GM21825 (cell line): ENCODE results near the gene NUP37.
"Not testable (repeated sequence)": the region's sequence is repeated elsewhere in the genome, so short reads cannot be mapped to it uniquely, and the experiment has no call there.

ENCODE experiments used
- ATAC-seq: cut with Tn5 transposase; IDR thresholded peaks from one replicate; pipeline ENCODE4 v1.9.1; 2021; ENCODE audit warnings: mild to moderate bottlenecking, moderate library complexity; ENCODE audit not compliant: unreplicated experiment

The NUP37 gene

DNA sequence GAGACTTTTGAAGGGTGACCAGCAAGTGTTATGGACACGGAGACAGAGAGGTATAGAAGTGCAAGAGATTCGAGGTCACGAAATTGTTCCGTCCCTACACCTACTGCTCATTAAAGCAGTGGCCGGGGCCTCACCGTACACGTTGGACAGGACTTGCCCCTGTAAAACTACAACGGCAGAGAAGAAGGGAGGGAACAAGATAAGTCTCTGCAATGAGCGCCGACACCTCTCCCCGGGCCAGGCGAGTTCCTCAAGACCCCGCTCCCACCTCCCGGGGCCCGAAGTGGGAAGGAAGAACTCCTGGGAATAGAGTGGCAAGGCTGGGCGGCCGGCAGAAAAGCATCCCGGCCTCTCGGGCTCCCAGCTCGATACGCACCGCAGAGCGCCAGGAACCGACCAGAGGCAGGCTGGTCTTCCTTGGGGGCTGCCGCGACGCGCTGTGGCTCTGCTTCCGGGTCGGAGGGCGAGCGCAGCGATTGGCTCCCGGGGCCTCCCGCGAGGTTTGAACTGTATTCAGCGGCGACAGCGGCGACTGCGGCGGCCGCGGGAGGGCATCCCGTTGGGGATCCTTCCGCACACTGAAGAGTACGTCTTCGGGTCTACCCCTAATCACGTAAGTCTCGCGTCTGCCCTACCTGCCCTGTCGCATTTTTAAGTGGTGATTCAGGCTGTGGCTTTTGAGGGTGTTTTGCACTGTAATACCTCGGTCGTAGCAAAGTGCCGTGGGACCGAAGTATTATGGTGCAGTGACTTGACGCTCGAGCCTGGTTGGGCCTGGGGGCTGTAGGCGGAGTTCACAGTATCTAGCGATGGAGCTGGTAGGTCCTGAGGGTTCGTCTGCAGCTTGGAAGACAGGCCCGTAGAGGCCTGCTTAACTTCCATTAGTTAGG, at the start of gene NUP37, which contains the start of gene PARPBP:
Gene NUP37 (minus strand): TSS at position 441 of the 890 bp plus-strand sequence. CDS start 1,596 bp downstream, outside the sequence.
Gene PARPBP (plus strand): TSS at position 510 of the 890 bp plus-strand sequence. CDS start 3,706 bp downstream, outside the sequence.
- peak; percentile 97 for ATAC-seq

DNA sequence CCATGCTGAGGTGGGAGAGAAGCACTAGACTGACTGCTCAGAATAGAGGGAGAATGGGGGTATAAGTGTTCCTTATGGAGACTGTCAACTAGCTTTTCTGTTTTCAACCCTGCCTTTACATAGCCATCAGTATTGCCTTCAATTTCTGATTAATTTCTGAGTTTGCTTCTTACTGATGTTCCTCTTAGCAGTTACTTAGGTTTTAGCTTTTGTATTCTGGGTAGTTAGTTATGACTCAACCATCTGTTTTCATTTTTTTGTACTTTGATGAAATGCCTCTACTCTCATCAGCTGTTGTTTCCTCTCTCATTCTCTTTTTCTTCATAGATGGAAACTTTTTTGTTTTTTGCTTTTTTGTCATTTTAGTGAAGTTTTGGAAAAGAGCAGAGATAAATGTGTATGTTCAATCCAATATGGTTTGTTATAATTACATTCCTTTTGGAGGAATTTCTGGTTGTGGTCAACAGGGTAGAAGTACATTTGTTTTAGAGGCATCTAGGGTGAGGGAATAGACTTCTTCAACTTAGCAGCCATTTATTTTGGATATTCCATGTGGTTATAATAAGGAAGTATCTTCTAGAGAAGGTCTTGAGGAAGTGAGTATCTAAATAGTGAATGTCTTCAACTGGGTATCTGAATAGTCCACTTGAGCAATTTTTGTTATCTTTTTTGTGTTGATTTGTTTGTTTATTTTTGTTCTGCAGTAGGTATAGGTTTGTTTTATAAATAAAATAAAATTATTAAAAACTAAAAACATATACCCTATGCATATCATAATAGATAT, 48.1 kb upstream of the NUP37 start:
- ATAC-seq = no peak

DNA sequence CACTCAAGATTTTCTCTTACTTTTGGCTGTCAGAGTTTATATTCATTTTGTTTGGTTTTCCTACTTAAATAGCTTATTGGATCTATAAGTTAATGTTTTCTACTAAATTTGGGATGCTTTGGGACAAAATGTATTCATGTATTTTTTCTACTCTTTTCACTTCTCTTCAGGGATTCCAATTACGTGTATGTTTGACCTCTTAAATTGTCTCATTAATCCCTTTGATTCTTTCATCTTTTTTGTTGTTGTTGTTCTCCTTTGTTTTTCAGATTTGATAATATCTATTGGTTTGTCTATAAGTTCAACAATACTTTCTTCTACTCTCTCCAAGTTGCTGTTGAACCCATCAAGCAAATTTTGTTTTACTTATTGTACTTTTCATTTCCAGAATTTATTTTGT, 43.5 kb upstream of the NUP37 start:
- ATAC-seq = no peak

- not testable (repeated sequence) for ATAC-seq
Measured at GRCh38 chr12:102155206-102155605, 35.3 kb upstream of the NUP37 start.

GRCh38 chr12:102147062-102147587, 27.2 kb upstream of the NUP37 start:
- ATAC-seq = not testable (repeated sequence)

- ATAC-seq = no peak
Measured at GRCh38 chr12:102144221-102144620, 24.3 kb upstream of the NUP37 start.

- not testable (repeated sequence) for ATAC-seq
Measured at GRCh38 chr12:102142866-102143373, 23.0 kb upstream of the NUP37 start.

DNA sequence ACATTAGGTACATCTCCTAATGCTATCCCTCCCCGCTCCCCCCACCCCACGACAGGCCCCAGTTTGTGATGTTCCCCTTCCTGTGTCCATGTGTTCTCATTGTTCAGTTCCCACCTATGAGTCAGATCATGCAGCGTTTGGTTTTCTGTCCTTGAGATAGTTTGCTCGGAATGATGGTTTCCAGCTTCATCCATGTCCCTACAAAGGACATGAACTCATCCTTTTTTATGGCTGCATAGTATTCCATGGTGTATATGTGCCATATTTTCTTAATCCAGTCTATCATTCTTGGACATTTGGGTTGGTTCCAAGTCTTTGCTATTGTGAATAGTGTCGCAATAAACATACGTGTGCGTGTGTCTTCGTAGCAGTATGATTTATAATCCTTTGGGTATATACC, 17.7 kb upstream of the NUP37 start:
- ATAC-seq = not testable (repeated sequence)

DNA sequence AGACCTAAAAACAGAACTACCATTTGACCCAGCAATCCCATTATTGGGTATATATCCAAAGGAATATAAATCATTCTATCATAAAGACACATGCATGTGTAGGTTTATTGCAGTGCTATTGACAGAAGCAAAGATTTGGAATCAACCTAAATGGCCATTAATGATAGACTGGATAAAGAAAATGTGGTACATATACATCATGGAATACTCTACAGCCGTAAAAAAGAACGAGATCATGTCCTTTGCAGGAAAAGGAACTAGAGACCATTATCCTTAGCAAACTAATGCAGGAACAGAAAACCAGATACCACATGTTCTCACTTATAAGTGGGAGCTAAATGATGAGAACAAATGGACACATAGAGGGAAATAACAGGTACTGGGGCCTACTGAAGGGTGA, 11.5 kb upstream of the NUP37 start:
- ATAC-seq = not testable (repeated sequence)

- ATAC-seq = not testable (repeated sequence)
Measured at GRCh38 chr12:102130720-102131119, 10.8 kb upstream of the NUP37 start.

DNA sequence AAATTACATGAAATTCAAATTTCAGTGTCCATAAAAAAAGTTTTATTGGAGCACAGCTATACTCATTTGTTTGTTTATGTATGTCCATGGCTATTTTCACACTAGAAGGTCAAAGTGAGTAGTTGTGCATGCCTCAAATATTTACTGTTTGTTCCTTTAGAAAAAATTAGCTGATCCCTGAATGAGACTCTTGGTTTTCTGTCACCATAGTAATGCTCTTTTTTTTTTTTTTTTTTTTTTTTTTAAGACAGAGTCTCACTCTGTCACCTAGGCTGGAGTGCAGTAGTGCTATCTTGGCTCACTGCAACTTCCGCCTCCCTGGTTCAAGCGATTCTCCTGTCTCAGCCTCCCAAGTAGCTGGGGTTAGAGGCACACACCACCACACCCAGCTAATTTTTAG, 1.4 kb upstream of the NUP37 start:
- not testable (repeated sequence) for ATAC-seq

GRCh38 chr12:102120886-102121285, 972 bp upstream of the NUP37 start:
- no peak for ATAC-seq

DNA sequence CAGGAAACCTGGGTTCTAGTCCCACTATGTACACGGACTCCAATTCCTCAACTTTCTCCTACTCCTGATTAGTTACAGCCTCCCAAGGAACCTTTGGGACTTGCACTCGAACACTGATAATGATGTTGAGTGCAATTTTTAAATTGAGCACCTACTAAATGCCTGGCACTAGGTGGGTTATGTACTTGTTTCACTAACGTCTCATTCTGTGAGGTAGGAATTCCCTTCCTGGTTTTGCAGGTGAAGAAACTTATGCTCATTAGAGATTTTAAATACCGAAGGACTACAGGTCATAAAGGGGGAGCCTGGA, 605 bp upstream of the NUP37 start:
- ATAC-seq = peak; percentile 2

DNA sequence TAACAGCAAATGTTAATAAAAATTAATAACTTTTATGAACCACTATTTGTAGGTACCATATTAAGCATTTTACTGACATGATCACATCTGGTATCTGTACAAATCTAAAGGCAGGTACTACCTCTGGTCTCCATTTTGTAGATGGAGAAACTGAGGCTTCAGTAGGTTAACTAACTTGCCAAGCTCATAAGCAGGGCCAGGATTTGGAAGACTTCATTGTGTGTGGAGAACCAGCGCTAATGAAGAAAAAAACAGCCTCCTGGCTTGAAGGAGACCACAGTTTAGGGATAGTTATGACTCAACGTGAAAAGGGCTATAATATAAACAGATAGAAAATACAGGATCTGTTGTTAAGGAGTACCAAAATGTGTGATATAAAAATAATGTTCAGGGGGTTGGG, 1.0 kb downstream of the NUP37 start:
- ATAC-seq = no peak

DNA sequence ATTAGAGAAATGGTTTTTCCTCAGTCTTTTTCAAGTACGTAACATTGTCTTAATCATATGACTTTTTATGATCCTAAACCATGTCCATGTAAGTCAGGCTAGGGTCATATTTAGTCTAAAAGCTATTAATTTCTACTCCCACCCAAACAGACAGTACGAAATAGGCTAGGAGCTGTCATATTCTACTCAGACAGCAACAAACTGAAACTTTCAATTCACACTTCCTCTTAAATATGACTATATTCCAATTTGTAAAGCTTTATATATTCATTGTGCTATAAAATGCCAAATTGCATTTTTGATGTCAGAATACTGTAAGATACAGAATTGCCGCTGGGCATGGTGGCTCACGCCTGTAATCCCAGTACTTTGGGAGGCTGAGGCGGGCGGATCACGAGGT, 3.5 kb downstream of the NUP37 start:
- ATAC-seq = no peak

DNA sequence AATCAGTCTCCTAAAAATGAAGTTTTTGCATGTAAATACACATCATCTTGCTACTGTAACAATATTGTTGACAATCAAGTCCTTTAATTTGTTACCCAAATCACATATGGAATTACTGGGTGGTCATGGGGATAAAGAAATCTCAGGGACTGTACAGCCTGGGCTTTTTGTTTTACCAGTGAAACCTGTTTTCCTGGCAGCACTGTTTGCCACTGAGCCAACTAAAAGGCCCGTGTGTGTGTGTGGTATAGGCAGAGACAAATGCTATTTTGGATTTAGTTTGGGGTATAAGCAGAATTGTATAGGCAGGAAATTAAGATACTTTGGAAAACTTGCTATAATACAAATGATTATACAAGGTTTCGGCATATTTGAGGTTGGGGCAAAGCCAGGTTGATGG, 5.7 kb downstream of the NUP37 start:
- no peak for ATAC-seq

DNA sequence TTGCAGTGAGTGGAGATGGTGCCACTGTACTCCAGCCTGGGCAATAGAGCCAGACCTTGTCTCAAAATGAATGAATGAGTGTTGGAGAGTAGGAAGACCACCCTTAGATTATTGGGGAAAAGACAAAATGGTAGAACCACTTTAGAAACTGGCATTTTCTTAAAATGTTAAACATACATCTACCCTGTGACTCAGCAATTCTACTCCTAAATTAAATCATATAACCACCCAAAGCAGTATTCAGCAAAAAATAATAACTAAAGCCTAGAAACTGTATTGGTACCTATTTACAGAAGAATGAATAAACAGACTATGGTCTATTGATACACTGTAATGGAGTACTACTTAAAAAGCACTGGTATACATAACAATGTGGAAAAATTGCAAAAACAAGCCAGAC, 9.1 kb downstream of the NUP37 start:
- ATAC-seq = no peak

- ATAC-seq = no peak
Measured at GRCh38 chr12:102107970-102108369, 11.9 kb downstream of the NUP37 start.

- ATAC-seq = no peak
Measured at GRCh38 chr12:102106905-102107304, 13.0 kb downstream of the NUP37 start.

GRCh38 chr12:102096855-102097254, 23.1 kb downstream of the NUP37 start:
- ATAC-seq = no peak

- no peak for ATAC-seq
Measured at GRCh38 chr12:102095677-102096263, 24.1 kb downstream of the NUP37 start.
